ENCODE measurements around the gene IDH2.

Gene IDH2

DNA sequence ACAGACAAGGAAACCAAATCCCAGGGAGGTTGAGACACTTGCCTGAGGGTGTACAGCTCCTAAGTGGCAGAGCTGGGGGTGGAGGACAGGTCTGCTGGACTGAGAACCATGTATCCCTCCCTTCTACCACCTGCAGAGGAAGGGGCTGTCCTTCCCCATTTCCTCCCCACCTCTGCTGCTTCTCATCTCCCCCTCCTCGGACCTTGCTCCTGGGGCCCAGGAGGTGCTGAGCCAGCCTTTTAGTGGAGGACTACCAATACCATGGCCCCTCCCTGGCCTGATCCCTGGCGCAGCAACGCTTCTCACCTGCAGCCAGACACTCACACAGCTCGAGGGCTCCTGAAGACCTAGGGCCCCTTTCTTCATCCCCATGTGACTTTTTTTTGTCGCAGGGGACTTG is 50.4 kb downstream of the IDH2 start:
- no peak overlapping the region for H3K27ac ChIP-seq
- no peak for TF ChIP-seq ZFX (IDR thresholded peaks at IDR 0.05)
- TF ChIP-seq, protein P1, sequence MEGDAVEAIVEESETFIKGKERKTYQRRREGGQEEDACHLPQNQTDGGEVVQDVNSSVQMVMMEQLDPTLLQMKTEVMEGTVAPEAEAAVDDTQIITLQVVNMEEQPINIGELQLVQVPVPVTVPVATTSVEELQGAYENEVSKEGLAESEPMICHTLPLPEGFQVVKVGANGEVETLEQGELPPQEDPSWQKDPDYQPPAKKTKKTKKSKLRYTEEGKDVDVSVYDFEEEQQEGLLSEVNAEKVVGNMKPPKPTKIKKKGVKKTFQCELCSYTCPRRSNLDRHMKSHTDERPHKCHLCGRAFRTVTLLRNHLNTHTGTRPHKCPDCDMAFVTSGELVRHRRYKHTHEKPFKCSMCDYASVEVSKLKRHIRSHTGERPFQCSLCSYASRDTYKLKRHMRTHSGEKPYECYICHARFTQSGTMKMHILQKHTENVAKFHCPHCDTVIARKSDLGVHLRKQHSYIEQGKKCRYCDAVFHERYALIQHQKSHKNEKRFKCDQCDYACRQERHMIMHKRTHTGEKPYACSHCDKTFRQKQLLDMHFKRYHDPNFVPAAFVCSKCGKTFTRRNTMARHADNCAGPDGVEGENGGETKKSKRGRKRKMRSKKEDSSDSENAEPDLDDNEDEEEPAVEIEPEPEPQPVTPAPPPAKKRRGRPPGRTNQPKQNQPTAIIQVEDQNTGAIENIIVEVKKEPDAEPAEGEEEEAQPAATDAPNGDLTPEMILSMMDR (conservative IDR thresholded peaks at IDR 0.05) = no peak

GRCh38 chr15:90049666-90050604 is 52.3 kb downstream of the IDH2 start:
- H3K27ac ChIP-seq = no peak overlapping the region; the same call in 1 of the 2 replicates
- TF ChIP-seq, protein P1 (conservative IDR thresholded peaks at IDR 0.05) = no peak

DNA sequence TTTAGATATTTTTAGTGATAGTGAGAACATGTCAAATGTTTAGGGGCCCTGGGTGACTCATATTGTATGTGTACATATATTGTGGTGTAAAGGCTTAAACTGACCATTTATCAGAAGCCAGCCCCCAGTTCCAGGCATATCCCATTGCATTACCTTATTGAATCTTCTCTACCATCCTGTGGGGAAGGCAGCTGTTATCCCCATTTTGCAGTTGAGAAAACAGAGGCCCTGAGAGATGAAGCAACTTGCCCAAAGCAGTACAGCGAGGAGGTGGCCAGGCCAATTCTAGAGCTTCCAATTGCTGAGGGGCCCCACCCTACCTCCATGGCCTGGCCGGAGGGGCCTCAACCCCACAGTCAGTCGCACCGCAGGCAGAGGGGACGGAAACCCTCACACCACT is 53.2 kb downstream of the IDH2 start:
- H3K27ac ChIP-seq = peak overlapping the region; percentile 85
- TF ChIP-seq, protein P1 (conservative IDR thresholded peaks at IDR 0.05) = no peak
- TF ChIP-seq ZFX (IDR thresholded peaks at IDR 0.05) = no peak

DNA sequence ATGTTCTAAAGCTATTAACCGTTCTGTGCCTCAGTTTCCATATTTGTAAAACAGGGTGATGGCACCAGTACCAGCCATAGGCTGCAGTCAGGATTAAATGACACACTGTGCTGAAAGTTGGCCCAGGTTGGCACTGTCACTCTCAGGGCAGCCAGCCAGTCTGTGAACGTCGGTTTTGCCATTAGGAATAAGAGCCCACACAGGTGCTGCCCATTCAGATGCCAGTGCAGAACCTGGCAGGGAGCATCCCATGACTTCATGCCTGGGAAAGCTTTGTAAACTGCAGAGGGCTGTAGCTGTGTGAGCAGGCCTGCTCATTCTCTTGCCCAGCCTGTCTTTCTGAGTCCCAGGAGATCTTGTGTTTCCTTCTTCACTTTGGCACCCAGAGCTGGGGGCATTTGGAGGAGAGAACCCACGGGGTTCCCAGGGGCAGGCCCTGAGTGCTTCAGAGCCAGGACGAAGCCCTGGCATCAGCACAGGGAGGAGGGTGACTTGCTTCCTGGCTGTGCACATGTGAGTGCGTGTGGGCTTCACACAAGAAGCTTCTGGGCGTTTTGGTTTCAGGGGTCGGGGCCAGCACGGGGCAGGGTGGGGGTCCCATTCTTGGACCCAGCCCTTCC is 54.2 kb downstream of the IDH2 start:
- peak overlapping the region; percentile 85 for H3K27ac ChIP-seq
- no peak for TF ChIP-seq ZFX (IDR thresholded peaks at IDR 0.05)
- TF ChIP-seq, protein P1 (conservative IDR thresholded peaks at IDR 0.05) = no peak

DNA sequence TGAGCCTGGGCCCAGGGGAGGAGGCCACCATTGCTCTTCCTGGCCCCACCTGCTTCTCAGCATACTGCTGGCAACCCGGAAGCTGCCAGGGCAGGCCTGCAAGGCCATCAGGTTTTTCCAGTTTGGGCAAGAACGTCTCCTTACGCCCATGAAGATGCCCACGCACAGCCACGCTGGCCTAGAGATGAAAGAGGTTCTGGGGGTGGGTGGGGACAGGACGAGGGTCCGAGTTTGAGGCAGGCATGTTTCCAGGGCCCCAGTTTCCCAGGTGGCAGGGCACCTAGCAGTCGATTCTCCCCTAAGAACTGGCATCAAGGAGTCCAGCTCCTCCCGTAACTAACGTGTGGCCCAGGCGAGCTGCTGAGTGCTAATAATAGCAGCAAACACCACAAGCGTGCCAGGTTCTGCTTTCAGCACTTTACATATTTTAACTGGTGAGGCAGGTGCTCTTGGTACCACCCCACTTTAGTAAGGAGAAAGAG is 55.3 kb downstream of the IDH2 start:
- 0 out of 2 replicates have a peak, but pooled peaks have one; percentile 18 for TF ChIP-seq ZFX (IDR thresholded peaks at IDR 0.05)
- TF ChIP-seq, protein P1 (conservative IDR thresholded peaks at IDR 0.05) = no peak
- H3K27ac ChIP-seq = peak overlapping the region; percentile 85

DNA sequence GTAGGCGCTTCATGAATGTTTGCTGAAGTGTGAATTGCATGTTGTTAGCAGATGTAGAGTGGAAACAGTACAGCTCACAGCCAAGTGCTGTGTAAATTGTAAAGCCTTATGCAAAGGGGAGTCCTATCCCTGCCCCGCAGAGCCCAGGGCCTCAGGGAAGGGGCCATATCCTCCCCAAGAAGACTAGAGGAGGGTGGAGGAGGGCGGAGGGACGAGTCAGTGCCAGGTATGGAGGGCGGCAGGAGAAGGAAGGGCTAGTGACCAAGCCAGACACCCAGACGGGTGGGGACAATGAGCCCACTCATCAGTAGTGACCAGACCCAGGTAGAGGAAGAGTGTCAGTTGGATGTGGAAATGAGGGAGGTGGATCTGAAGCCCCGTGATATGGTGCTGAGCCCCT is 56.0 kb downstream of the IDH2 start:
- H3K27ac ChIP-seq = peak overlapping the region; percentile 85
- TF ChIP-seq, protein P1 (conservative IDR thresholded peaks at IDR 0.05) = no peak
- no peak for TF ChIP-seq ZFX (IDR thresholded peaks at IDR 0.05)

- TF ChIP-seq, protein P1 (conservative IDR thresholded peaks at IDR 0.05) = no peak
- TF ChIP-seq ZFX (IDR thresholded peaks at IDR 0.05) = no peak
- peak overlapping the region; percentile 85 for H3K27ac ChIP-seq
Measured at GRCh38 chr15:90044916-90045371, 57.3 kb downstream of the IDH2 start.
